IMR-90 (cell line): Measurements from ENCODE around the gene KRT6C. TPM values are rescaled to one million over a fixed set of nuclear protein-coding genes. Genes with fewer than 3 reads are reported as not detected.

Experiments
- ATAC-seq: fragments of 200-7000 bp; cut with Tn5 transposase; 2 replicates; pipeline ENCODE4 v1.9.1; 2020; ENCODE audit warnings: low read depth, mild to moderate bottlenecking, moderate library complexity
- BruUV-seq: library from RNA; stranded (reverse); fragments of 400-500 nt; replicated peaks from 2 replicates; lab custom pipeline; 2021; lab: Mats Ljungman, UMichigan
- CTCF ChIA-PET: fragments of 300-600 bp; formaldehyde crosslinking; extraction: SDS; loops from one replicate; lab custom pipeline; 2021; ENCODE audit warnings: antibody characterized with exemption; lab: Yijun Ruan, JAX
- POLR2A ChIA-PET: fragments of 300-600 bp; sonication (Branson Sonifier 250); formaldehyde crosslinking; loops from one replicate; lab custom pipeline; 2022; ENCODE audit warnings: antibody characterized with exemption; ENCODE audit not compliant: unreplicated experiment; lab: Charles Lee
- DNase-seq: peaks from one replicate; pipeline ENCODE4 v3.0.0; 2013
- H2AFZ ChIP-seq: replicated peaks from 2 replicates; pipeline ENCODE3; 2013; ENCODE audit warnings: low read length, mild to moderate bottlenecking; ENCODE audit not compliant: poor library complexity
- H2AK5ac ChIP-seq: 2 replicates; pipeline ENCODE4 v1.6.1; 2013; ENCODE audit warnings: low read depth, low read length, inconsistent platforms
- H2AK9ac ChIP-seq: replicated peaks from 2 replicates; pipeline ENCODE3; 2013; ENCODE audit warnings: mild to moderate bottlenecking, low read depth, low read length, moderate library complexity; ENCODE audit not compliant: poor library complexity
- H2BK120ac ChIP-seq: 2 replicates; pipeline ENCODE4 v1.6.1; 2013; ENCODE audit warnings: low read depth, low read length, inconsistent platforms
- H2BK15ac ChIP-seq: 3 replicates; pipeline ENCODE4 v1.6.1; 2013; ENCODE audit warnings: low read depth, low read length, inconsistent platforms
- H2BK20ac ChIP-seq: 2 replicates; pipeline ENCODE4 v1.6.1; 2013; ENCODE audit warnings: low read depth, mild to moderate bottlenecking, inconsistent platforms, low read length, moderate library complexity
- H2BK5ac ChIP-seq: 2 replicates; pipeline ENCODE4 v1.6.1; 2013; ENCODE audit warnings: mild to moderate bottlenecking, low read depth, low read length, inconsistent platforms; ENCODE audit not compliant: poor library complexity, severe bottlenecking
- H3K14ac ChIP-seq: replicated peaks from 2 replicates; pipeline ENCODE4 v1.6.1; 2013; ENCODE audit warnings: low read depth, low read length, inconsistent platforms
- H3K18ac ChIP-seq: 2 replicates; pipeline ENCODE4 v1.6.1; 2013; ENCODE audit warnings: low read depth, low read length, control low read depth
- H3K23ac ChIP-seq: 2 replicates; pipeline ENCODE4 v1.6.1; 2013; ENCODE audit warnings: low read depth, low read length, inconsistent platforms
- H3K27ac ChIP-seq: 2 replicates; pipeline ENCODE4 v1.5.1; 2013; ENCODE audit warnings: mild to moderate bottlenecking, control low read depth, low read length; ENCODE audit not compliant: insufficient read depth
- H3K27me3 ChIP-seq: 2 replicates; pipeline ENCODE4 v1.6.1; 2013; ENCODE audit warnings: low read length; ENCODE audit not compliant: control insufficient read depth, insufficient read depth
- H3K36me3 ChIP-seq: 2 replicates; pipeline ENCODE4 v1.6.1; 2013; ENCODE audit warnings: low read length, mixed read lengths; ENCODE audit not compliant: control insufficient read depth, insufficient read depth
- H3K4ac ChIP-seq: 2 replicates; pipeline ENCODE4 v1.6.1; 2013; ENCODE audit warnings: low read depth, low read length, inconsistent platforms
- H3K4me1 ChIP-seq: 2 replicates; pipeline ENCODE4 v1.6.1; 2013; ENCODE audit warnings: low read length, mixed read lengths; ENCODE audit not compliant: control insufficient read depth, insufficient read depth
- H3K4me2 ChIP-seq: 2 replicates; pipeline ENCODE4 v1.6.1; 2013; ENCODE audit warnings: low read depth, mild to moderate bottlenecking, control low read depth, low read length, moderate library complexity
- H3K4me3 ChIP-seq: 2 replicates; pipeline ENCODE4 v1.5.1; 2013; ENCODE audit warnings: low read depth, mild to moderate bottlenecking, control low read depth, low read length, moderate library complexity; ENCODE audit not compliant: insufficient read depth
- H3K56ac ChIP-seq: 2 replicates; pipeline ENCODE4 v1.6.1; 2013; ENCODE audit warnings: low read length, inconsistent platforms; ENCODE audit not compliant: insufficient read depth; ENCODE audit errors: extremely low read depth
- H3K79me1 ChIP-seq, 2 experiments: 2 replicates each; pipeline ENCODE4 v1.6.1; 2013; ENCODE audit warnings: low read length in 2 of 2, inconsistent platforms in 1 of 2, low read depth in 1 of 2
- H3K9ac ChIP-seq: 2 replicates; pipeline ENCODE4 v1.6.1; 2013; ENCODE audit warnings: low read depth, low read length, control low read depth
- H3K9me1 ChIP-seq: 2 replicates; pipeline ENCODE4 v1.6.1; 2013; ENCODE audit warnings: low read length, inconsistent platforms; ENCODE audit not compliant: insufficient read depth
- H3K9me3 ChIP-seq: 2 replicates; pipeline ENCODE4 v1.6.1; 2013; ENCODE audit warnings: low read length; ENCODE audit not compliant: control insufficient read depth, insufficient read depth
- H4K20me1 ChIP-seq: 2 replicates; pipeline ENCODE4 v1.6.1; 2013; ENCODE audit warnings: low read length, inconsistent platforms; ENCODE audit not compliant: insufficient read depth
- H4K5ac ChIP-seq: 2 replicates; pipeline ENCODE4 v1.6.1; 2013; ENCODE audit warnings: mild to moderate bottlenecking, low read depth, low read length, control low read depth
- H4K8ac ChIP-seq, 2 experiments: 2 replicates each; pipeline ENCODE4 v1.6.1; 2013; ENCODE audit warnings: low read depth in 2 of 2, low read length in 2 of 2, control low read depth in 1 of 2, inconsistent platforms in 1 of 2
- H4K91ac ChIP-seq: 2 replicates; pipeline ENCODE4 v1.6.1; 2013; ENCODE audit warnings: low read depth, low read length, inconsistent platforms; ENCODE audit not compliant: insufficient read depth
- BHLHE40 ChIP-seq: fragments of 150-350 bp; IDR thresholded peaks from 2 replicates; pipeline ENCODE4 v1.6.1; 2016; ENCODE audit warnings: mild to moderate bottlenecking, low read depth, low read length
- CEBPB ChIP-seq: IDR thresholded peaks from 2 replicates; pipeline ENCODE4 v1.6.1; 2012; ENCODE audit warnings: low read depth, low read length, improper control_type of control experiment
- FOS ChIP-seq: fragments of 150-350 bp; IDR thresholded peaks from 2 replicates; pipeline ENCODE4 v1.6.1; 2016; ENCODE audit warnings: low read depth, low read length
- MAFK ChIP-seq: IDR thresholded peaks from 2 replicates; pipeline ENCODE4 v1.6.1; 2012; ENCODE audit warnings: low read depth, low read length, improper control_type of control experiment
- MAZ ChIP-seq: IDR thresholded peaks from 2 replicates; pipeline ENCODE4 v1.6.1; 2012; ENCODE audit warnings: low read depth, mild to moderate bottlenecking, low read length, improper control_type of control experiment, moderate library complexity, borderline replicate concordance
- MXI1 ChIP-seq: IDR thresholded peaks from 2 replicates; pipeline ENCODE4 v1.6.1; 2012; ENCODE audit warnings: low read depth, mild to moderate bottlenecking, low read length, moderate library complexity, borderline replicate concordance
- NFE2L2 ChIP-seq: fragments of 150-350 bp; IDR thresholded peaks from 2 replicates; pipeline ENCODE4 v1.6.1; 2016; ENCODE audit warnings: low read depth, mild to moderate bottlenecking, low read length
- RAD21 ChIP-seq: IDR thresholded peaks from 2 replicates; pipeline ENCODE4 v1.6.1; 2012; ENCODE audit warnings: low read length, improper control_type of control experiment
- RCOR1 ChIP-seq: IDR thresholded peaks from 2 replicates; pipeline ENCODE4 v1.6.1; 2012; ENCODE audit warnings: mild to moderate bottlenecking, low read length, improper control_type of control experiment; ENCODE audit not compliant: insufficient replicate concordance
- RFX5 ChIP-seq: IDR thresholded peaks from 2 replicates; pipeline ENCODE4 v1.8.0; 2012; ENCODE audit warnings: low read depth, mild to moderate bottlenecking, low read length, moderate library complexity
- WGBS, 2 experiments: methylation state at CpG; one replicate each; pipeline versions ENCODE4 v1.1.5 to v1.1.7; 2013; ENCODE audit warnings: missing lambda C conversion rate in 2 of 2; ENCODE audit not compliant: insufficient read length in 1 of 2; ENCODE audit errors: extremely low coverage in 2 of 2; 5-methylcytosine and 5-hydroxymethylcytosine counted together
- dilution Hi-C: fragments of 300-500 bp; cut with HindIII; formaldehyde crosslinking; loops from one replicate; pipeline ENCODE4 v1.14.3; 2018; ENCODE audit warnings: low sequenced_read_pairs; ENCODE audit not compliant: unreplicated experiment
- in situ Hi-C: fragments of 300-500 bp; cut with MboI; formaldehyde crosslinking; loops from 3 replicates; pipeline ENCODE4 v1.14.3; 2019; ENCODE audit warnings: low sequenced_read_pairs, inconsistent platforms, mixed read lengths
- intact Hi-C: fragments of 100-400 bp; cut with micrococcal nuclease; formaldehyde crosslinking; loops from 2 replicates; pipeline ENCODE4 v1.10.0; 2022
- polyA plus RNA-seq, 3 experiments: library from polyadenylated mRNA; depleted of rRNA; stranded (reverse); fragments of >200 nt; gene quantifications; 2 replicates each; pipeline ENCODE4 v1.2.3, GENCODE V29; 2012; ENCODE audit warnings: low replicate concordance in 1 of 3
- total RNA-seq: library from RNA; depleted of rRNA; stranded (reverse); fragments of >200 nt; gene quantifications from 2 replicates; pipeline ENCODE4 v1.2.3, GENCODE V29; 2012
- TF ChIP-seq, protein P1 (sequence below): conservative IDR thresholded peaks from 2 replicates; pipeline ENCODE4 v1.5.1; 2012; ENCODE audit warnings: mild to moderate bottlenecking, low read depth, low read length, improper control_type of control experiment
- TF ChIP-seq, protein P2 (sequence below): fragments of 150-350 bp; IDR thresholded peaks from 2 replicates; pipeline ENCODE4 v1.6.1; 2016; ENCODE audit warnings: low read depth, mild to moderate bottlenecking, low read length, moderate library complexity, borderline replicate concordance
- TF ChIP-seq, protein P3 (sequence below): fragments of 150-350 bp; IDR thresholded peaks from 2 replicates; pipeline ENCODE4 v1.6.1; 2017; ENCODE audit warnings: mild to moderate bottlenecking, antibody characterized with exemption, low read length, low read depth

The KRT6C gene
- total and polyA plus RNA-seq, 2 of the 4 experiments (the other 2 are of a cell fraction): not detected

DNA sequence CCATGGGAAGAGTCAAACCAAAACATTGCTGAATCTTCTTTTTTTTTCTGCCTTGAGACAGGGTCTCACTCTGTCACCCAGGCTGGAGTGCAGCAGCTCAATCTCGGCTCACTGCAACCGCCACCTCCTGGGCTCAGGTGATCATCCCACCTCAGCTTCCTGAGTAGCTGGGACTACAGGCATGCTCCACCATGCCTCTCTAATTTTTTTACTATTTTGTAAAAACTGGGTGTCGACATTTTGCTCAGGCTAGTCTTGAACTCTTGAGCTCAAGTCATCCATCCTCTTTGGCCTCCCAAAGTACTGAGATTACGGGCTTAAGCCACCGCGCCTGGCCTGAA, 38.0 kb downstream of the KRT6C start:
- ATAC-seq (no peak), DNase-seq (no peak)
- Histone ChIP-seq H3K56ac (no peak overlapping the region), H3K14ac (no peak overlapping the region), H4K20me1 (no peaks in the 10 kb centered on the region), H3K4me1 (no peaks in the 10 kb centered on the region), H3K27ac (no peak overlapping the region), H4K8ac (no peak overlapping the region), H2BK15ac (no peak overlapping the region), H3K4me3 (no peak overlapping the region), H2BK120ac (no peak overlapping the region), H3K9ac (no peak overlapping the region), H3K23ac (no peak overlapping the region), H2BK5ac (no peak overlapping the region), H2AK9ac (no peak overlapping the region), H3K4me2 (no peak overlapping the region), H3K9me3 (no peaks in the 10 kb centered on the region), H4K5ac (no peak overlapping the region), H3K36me3 (no peaks in the 10 kb centered on the region), H2AK5ac (no peak overlapping the region), H3K18ac (no peak overlapping the region), H3K79me1 (no peaks in the 10 kb centered on the region), H2BK20ac (no peak overlapping the region), H3K27me3 (peaks cover 16% of the 10 kb centered on the region), H2AFZ (no peak overlapping the region), H3K9me1 (no peaks in the 10 kb centered on the region), H3K4ac (no peak overlapping the region), H4K91ac (no peak overlapping the region)
- no TSS peak for BruUV-seq
- intact Hi-C loops: no loop called here
- ChIA-PET CTCF (no interaction called here), POLR2A (no interaction called here)
- dilution Hi-C loops: no loop called here
- TF ChIP-seq CEBPB: no peak
- TF ChIP-seq MXI1: no peak
- TF ChIP-seq, protein P1, sequence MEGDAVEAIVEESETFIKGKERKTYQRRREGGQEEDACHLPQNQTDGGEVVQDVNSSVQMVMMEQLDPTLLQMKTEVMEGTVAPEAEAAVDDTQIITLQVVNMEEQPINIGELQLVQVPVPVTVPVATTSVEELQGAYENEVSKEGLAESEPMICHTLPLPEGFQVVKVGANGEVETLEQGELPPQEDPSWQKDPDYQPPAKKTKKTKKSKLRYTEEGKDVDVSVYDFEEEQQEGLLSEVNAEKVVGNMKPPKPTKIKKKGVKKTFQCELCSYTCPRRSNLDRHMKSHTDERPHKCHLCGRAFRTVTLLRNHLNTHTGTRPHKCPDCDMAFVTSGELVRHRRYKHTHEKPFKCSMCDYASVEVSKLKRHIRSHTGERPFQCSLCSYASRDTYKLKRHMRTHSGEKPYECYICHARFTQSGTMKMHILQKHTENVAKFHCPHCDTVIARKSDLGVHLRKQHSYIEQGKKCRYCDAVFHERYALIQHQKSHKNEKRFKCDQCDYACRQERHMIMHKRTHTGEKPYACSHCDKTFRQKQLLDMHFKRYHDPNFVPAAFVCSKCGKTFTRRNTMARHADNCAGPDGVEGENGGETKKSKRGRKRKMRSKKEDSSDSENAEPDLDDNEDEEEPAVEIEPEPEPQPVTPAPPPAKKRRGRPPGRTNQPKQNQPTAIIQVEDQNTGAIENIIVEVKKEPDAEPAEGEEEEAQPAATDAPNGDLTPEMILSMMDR: no peak
- TF ChIP-seq BHLHE40: no peak
- TF ChIP-seq, protein P2, sequence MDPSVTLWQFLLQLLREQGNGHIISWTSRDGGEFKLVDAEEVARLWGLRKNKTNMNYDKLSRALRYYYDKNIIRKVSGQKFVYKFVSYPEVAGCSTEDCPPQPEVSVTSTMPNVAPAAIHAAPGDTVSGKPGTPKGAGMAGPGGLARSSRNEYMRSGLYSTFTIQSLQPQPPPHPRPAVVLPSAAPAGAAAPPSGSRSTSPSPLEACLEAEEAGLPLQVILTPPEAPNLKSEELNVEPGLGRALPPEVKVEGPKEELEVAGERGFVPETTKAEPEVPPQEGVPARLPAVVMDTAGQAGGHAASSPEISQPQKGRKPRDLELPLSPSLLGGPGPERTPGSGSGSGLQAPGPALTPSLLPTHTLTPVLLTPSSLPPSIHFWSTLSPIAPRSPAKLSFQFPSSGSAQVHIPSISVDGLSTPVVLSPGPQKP: no peak
- TF ChIP-seq NFE2L2: no peak
- TF ChIP-seq MAZ: no peak
- no peak for TF ChIP-seq RCOR1
- TF ChIP-seq RFX5: no peak
- no peak for TF ChIP-seq MAFK
- no peak for TF ChIP-seq RAD21
- no peak for TF ChIP-seq FOS
- TF ChIP-seq, protein P3, sequence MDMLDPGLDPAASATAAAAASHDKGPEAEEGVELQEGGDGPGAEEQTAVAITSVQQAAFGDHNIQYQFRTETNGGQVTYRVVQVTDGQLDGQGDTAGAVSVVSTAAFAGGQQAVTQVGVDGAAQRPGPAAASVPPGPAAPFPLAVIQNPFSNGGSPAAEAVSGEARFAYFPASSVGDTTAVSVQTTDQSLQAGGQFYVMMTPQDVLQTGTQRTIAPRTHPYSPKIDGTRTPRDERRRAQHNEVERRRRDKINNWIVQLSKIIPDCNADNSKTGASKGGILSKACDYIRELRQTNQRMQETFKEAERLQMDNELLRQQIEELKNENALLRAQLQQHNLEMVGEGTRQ: no peak
- WGBS, 2 experiments: 76% methylated on average over 2 of the region's 6 CpGs; no CpG with 5 or more reads in 1 of the 2 experiments
- in situ Hi-C loops: no loop called here
